ENCODE data around the gene CELF5.

CELF5 gene

GRCh38 chr19:3345850-3346460 lies 121.5 kb downstream of the CELF5 start:
- DNase-seq (ENCODE audit: low read depth), result no peak
- H3K4me3 ChIP-seq (replicated peaks; ENCODE audit: low read depth, low read length), result no peak overlapping the region
- no peak for TF ChIP-seq CTCF (IDR thresholded peaks at IDR 0.05; ENCODE audit: low read length, missing control alignments)

Measured in fibroblast of pulmonary artery (primary cell).